ENCODE results near the gene SWI5.

Gene SWI5

DNA sequence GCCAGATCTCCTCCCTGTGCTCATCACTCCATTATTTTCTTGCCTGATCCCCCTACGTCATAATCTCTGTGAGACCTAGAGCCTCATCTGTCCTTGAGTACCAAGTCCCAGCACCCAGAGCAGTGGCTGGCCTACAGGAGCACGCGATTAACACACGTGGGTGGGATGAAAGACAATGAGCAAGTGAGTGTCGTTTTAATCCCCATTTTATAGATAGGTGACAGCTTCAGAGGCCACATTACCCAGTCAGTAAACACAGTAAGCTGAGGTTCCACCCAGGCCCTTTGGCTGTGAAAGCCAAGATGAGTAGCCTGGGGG, 28.9 kb downstream of the SWI5 start:
- no peak overlapping the region for H3K4me2 ChIP-seq (ENCODE audit: low read depth, low read length, poor library complexity, severe bottlenecking)
- no peaks in the 10 kb centered on the region for H3K79me2 ChIP-seq (ENCODE audit: insufficient read depth, low read length)
- no peak overlapping the region for H3K4me3 ChIP-seq (ENCODE audit: insufficient read depth, low read length, poor library complexity, severe bottlenecking)
- no peak overlapping the region for H3K27ac ChIP-seq (ENCODE audit: low read depth, low read length)
- no peaks in the 10 kb centered on the region for H3K9me2 ChIP-seq (replicated peaks; ENCODE audit: insufficient read depth, low read length)
- no peak overlapping the region for H2AFZ ChIP-seq (ENCODE audit: low read depth, low read length, severe bottlenecking)
- no peaks in the 10 kb centered on the region for H3K9me3 ChIP-seq (ENCODE audit: insufficient read depth, low read length)
- no peaks in the 10 kb centered on the region for H3K27me3 ChIP-seq (ENCODE audit: low read length)
- H3K9ac ChIP-seq (ENCODE audit: low read length): no peak overlapping the region
- no peak for TF ChIP-seq EZH2phosphoT487 (conservative IDR thresholded peaks at IDR 0.05; ENCODE audit: low read length)
- TF ChIP-seq, protein P1, sequence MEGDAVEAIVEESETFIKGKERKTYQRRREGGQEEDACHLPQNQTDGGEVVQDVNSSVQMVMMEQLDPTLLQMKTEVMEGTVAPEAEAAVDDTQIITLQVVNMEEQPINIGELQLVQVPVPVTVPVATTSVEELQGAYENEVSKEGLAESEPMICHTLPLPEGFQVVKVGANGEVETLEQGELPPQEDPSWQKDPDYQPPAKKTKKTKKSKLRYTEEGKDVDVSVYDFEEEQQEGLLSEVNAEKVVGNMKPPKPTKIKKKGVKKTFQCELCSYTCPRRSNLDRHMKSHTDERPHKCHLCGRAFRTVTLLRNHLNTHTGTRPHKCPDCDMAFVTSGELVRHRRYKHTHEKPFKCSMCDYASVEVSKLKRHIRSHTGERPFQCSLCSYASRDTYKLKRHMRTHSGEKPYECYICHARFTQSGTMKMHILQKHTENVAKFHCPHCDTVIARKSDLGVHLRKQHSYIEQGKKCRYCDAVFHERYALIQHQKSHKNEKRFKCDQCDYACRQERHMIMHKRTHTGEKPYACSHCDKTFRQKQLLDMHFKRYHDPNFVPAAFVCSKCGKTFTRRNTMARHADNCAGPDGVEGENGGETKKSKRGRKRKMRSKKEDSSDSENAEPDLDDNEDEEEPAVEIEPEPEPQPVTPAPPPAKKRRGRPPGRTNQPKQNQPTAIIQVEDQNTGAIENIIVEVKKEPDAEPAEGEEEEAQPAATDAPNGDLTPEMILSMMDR (IDR thresholded peaks at IDR 0.05; ENCODE audit: insufficient read depth, low read length, poor library complexity, severe bottlenecking): no peak
- no peaks in the 10 kb centered on the region for H4K20me1 ChIP-seq (ENCODE audit: low read depth, low read length)
- 0 out of 2 replicates have a peak, but pooled peaks cover 3% of the 10 kb centered on the region for H3K36me3 ChIP-seq (ENCODE audit: low read length)
- H3F3A ChIP-seq (ENCODE audit: insufficient read depth): no peaks in the 10 kb centered on the region

DNA sequence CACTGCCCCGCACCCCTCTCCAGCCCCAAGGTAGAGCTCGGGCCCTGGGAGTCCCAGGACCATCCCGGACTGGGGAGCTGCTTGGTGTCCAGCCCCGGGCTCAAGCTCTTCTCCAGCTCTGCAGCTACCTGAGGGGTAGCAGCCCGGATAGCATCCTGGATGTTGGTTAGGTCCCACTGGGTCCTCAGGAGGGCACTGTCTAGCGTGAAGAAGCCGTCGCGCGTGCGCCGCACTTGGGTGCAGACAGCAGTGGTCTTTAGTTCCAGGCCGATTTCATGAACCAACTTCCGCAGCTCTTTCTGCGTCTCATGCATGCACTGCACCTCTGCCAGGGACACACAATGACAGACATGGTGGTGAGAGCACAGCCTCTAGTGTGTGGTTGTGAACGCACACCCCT, 33.5 kb downstream of the SWI5 start:
- H3K9ac ChIP-seq (ENCODE audit: low read length): no peak overlapping the region
- H3K79me2 ChIP-seq (ENCODE audit: insufficient read depth, low read length): no peaks in the 10 kb centered on the region
- no peak overlapping the region for H2AFZ ChIP-seq (ENCODE audit: low read depth, low read length, severe bottlenecking)
- no peaks in the 10 kb centered on the region for H3K9me2 ChIP-seq (replicated peaks; ENCODE audit: insufficient read depth, low read length)
- H3K4me2 ChIP-seq (ENCODE audit: low read depth, low read length, poor library complexity, severe bottlenecking): no peak overlapping the region
- H3K36me3 ChIP-seq (ENCODE audit: low read length): 0 out of 2 replicates have a peak, but pooled peaks cover 3% of the 10 kb centered on the region
- no peaks in the 10 kb centered on the region for H3F3A ChIP-seq (ENCODE audit: insufficient read depth)
- no peak overlapping the region for H3K4me3 ChIP-seq (ENCODE audit: insufficient read depth, low read length, poor library complexity, severe bottlenecking)
- H3K27ac ChIP-seq (ENCODE audit: low read depth, low read length): no peak overlapping the region
- no peaks in the 10 kb centered on the region for H3K27me3 ChIP-seq (ENCODE audit: low read length)
- no peaks in the 10 kb centered on the region for H3K9me3 ChIP-seq (ENCODE audit: insufficient read depth, low read length)
- H4K20me1 ChIP-seq (ENCODE audit: low read depth, low read length): no peaks in the 10 kb centered on the region
- TF ChIP-seq, protein P1 (IDR thresholded peaks at IDR 0.05; ENCODE audit: insufficient read depth, low read length, poor library complexity, severe bottlenecking): no peak
- TF ChIP-seq EZH2phosphoT487 (conservative IDR thresholded peaks at IDR 0.05; ENCODE audit: low read length): no peak

DNA sequence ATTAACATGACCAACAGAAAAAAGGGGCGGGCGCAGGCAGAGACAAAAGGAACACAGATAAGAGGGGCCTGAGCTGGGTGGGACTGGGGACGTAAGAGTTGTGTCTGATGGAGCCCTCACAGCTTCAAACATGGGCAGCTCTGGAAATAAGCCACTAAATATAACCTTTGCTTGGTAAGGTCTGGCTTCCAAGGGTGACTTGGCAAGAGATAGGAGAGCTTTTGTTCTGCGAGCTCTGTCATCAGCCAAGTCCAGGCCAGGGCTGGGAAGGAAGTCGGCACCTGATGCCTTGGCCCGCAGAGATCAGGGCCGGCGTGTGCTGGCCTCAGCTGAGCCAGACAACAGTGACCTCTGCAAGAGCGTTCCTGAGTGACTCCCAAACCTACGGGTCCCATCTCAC, 34.4 kb downstream of the SWI5 start:
- H3K4me3 ChIP-seq (ENCODE audit: insufficient read depth, low read length, poor library complexity, severe bottlenecking): no peak overlapping the region
- no peaks in the 10 kb centered on the region for H3K9me2 ChIP-seq (replicated peaks; ENCODE audit: insufficient read depth, low read length)
- 0 out of 2 replicates have a peak, but pooled peaks cover 3% of the 10 kb centered on the region for H3K36me3 ChIP-seq (ENCODE audit: low read length)
- no peak overlapping the region for H3K27ac ChIP-seq (ENCODE audit: low read depth, low read length)
- no peaks in the 10 kb centered on the region for H3K79me2 ChIP-seq (ENCODE audit: insufficient read depth, low read length)
- H3F3A ChIP-seq (ENCODE audit: insufficient read depth): no peaks in the 10 kb centered on the region
- H3K9ac ChIP-seq (ENCODE audit: low read length): no peak overlapping the region
- no peaks in the 10 kb centered on the region for H3K27me3 ChIP-seq (ENCODE audit: low read length)
- H3K4me2 ChIP-seq (ENCODE audit: low read depth, low read length, poor library complexity, severe bottlenecking): no peak overlapping the region
- H3K9me3 ChIP-seq (ENCODE audit: insufficient read depth, low read length): no peaks in the 10 kb centered on the region
- no peak overlapping the region for H2AFZ ChIP-seq (ENCODE audit: low read depth, low read length, severe bottlenecking)
- TF ChIP-seq, protein P1 (IDR thresholded peaks at IDR 0.05; ENCODE audit: insufficient read depth, low read length, poor library complexity, severe bottlenecking): no peak
- TF ChIP-seq EZH2phosphoT487 (conservative IDR thresholded peaks at IDR 0.05; ENCODE audit: low read length): no peak
- no peaks in the 10 kb centered on the region for H4K20me1 ChIP-seq (ENCODE audit: low read depth, low read length)
